ENCODE data around the gene EDA. TPM values are rescaled to one million over a fixed set of nuclear protein-coding genes. Genes with fewer than 3 reads are reported as not detected.

EDA gene
- total RNA-seq, 1 donor from 2014 or later: 6.8 TPM

DNA sequence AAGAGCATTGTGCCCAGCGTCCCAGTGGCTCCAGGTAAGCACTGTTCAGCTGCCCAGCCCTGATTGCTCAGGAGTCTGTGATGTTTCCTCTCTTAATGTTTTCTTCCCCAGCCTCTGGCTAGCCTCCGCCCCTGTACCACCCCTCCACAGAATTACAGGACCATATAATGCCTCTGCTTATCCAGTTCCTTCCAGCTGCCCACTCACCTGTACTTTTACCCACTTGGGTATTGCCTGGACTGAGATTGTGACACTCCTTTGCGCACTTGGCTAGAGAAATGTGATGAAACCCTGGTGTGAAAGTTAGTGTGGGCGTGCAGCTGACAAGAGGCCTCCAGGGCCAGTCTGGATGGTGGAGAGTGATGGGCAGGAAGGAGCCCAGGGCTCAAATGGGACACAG is 434.0 kb downstream of the EDA start, which contains the start of gene AWAT2:
AWAT2 (minus strand) TSS at position 14 of the 400 bp plus-strand sequence; CDS start at position 8, 6 bp downstream.
- Mint-ChIP-seq H3K27ac (no peak within 1 kb of the TSS), H3K9me3 (peaks cover 6% of the 10 kb centered on the region), H3K27me3 (ENCODE audit: insufficient read depth, low read depth) (peaks cover 2% of the 10 kb centered on the region), H3K4me3 (no peak within 1 kb of the TSS), H3K36me3 (no peaks in the 10 kb centered on the region), H3K4me1 (no peaks in the 10 kb centered on the region)
- TF ChIP-seq EZH2phosphoT487 (IDR thresholded peaks at IDR 0.05) (no peak), EZH2 (IDR thresholded peaks at IDR 0.05) (no peak)
- TF ChIP-seq, protein P1, sequence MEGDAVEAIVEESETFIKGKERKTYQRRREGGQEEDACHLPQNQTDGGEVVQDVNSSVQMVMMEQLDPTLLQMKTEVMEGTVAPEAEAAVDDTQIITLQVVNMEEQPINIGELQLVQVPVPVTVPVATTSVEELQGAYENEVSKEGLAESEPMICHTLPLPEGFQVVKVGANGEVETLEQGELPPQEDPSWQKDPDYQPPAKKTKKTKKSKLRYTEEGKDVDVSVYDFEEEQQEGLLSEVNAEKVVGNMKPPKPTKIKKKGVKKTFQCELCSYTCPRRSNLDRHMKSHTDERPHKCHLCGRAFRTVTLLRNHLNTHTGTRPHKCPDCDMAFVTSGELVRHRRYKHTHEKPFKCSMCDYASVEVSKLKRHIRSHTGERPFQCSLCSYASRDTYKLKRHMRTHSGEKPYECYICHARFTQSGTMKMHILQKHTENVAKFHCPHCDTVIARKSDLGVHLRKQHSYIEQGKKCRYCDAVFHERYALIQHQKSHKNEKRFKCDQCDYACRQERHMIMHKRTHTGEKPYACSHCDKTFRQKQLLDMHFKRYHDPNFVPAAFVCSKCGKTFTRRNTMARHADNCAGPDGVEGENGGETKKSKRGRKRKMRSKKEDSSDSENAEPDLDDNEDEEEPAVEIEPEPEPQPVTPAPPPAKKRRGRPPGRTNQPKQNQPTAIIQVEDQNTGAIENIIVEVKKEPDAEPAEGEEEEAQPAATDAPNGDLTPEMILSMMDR (IDR thresholded peaks at IDR 0.05): no peak
- DNase-seq (ENCODE audit: low spot score): no peak
- no peaks in the 10 kb centered on the region for H3K27me3 ChIP-seq
- no peaks in the 10 kb centered on the region for H3K4me1 ChIP-seq
- H3K27ac ChIP-seq: no peak within 1 kb of the TSS
- H3K36me3 ChIP-seq: no peaks in the 10 kb centered on the region
- H3K4me3 ChIP-seq: no peak within 1 kb of the TSS
- H3K79me2 ChIP-seq (ENCODE audit: low read depth): no peaks in the 10 kb centered on the region
- no peaks in the 10 kb centered on the region for H3F3A ChIP-seq (ENCODE audit: low read depth)
- no peak within 1 kb of the TSS for H2AFZ ChIP-seq (replicated peaks)
- no peaks in the 10 kb centered on the region for H3K9me3 ChIP-seq (ENCODE audit: low read depth)
- H4K20me1 ChIP-seq (ENCODE audit: low read depth): no peaks in the 10 kb centered on the region
- no peak within 1 kb of the TSS for H3K9ac ChIP-seq
- no peak within 1 kb of the TSS for H3K4me2 ChIP-seq

DNA sequence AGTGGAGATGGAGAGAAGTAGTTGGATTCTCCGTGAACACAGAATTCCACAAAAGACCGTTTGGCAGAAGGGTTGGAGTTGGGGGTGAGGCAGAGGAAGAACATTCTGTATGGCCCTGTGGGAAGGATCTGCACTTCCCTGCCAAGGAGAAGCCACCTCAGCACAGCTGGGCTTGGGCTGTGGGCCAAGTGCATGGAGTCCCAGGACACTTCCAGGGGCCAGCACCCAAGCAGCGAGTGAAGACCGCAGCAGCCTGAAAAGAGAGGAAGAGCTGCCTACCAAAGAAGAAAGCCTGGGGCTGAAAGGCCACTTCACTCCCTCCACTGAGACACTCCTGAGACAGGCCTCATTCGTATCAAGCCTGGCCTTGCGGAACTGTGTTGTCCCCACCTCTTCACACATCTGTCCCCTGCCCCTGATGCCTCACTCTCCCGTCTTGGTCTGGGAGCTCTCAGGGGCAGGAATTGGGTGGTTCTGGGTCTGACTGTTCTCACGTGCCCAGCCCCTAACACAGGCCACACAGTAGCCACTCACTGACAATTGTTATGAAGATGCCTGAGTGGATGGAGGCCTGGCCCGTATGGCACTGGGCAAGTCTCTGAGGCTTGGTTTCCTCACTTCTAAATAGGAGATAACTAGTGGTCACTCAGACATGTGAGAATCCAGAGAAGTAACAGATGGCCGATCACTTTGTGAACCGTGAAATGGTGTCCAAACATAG is 437.1 kb downstream of the EDA start:
- DNase-seq (ENCODE audit: low spot score): no peak
- H3F3A ChIP-seq (ENCODE audit: low read depth): no peaks in the 10 kb centered on the region
- no peak overlapping the region for H2AFZ ChIP-seq (replicated peaks)
- H3K27me3 ChIP-seq: no peaks in the 10 kb centered on the region
- no peaks in the 10 kb centered on the region for H3K79me2 ChIP-seq (ENCODE audit: low read depth)
- no peaks in the 10 kb centered on the region for H4K20me1 ChIP-seq (ENCODE audit: low read depth)
- no peak overlapping the region for H3K4me3 ChIP-seq
- H3K9ac ChIP-seq: no peak overlapping the region
- peaks cover 2% of the 10 kb centered on the region for H3K27me3 Mint-ChIP-seq (ENCODE audit: insufficient read depth, low read depth)
- no peaks in the 10 kb centered on the region for H3K36me3 Mint-ChIP-seq
- H3K9me3 ChIP-seq (ENCODE audit: low read depth): no peaks in the 10 kb centered on the region
- TF ChIP-seq, protein P1 (IDR thresholded peaks at IDR 0.05): no peak
- TF ChIP-seq EZH2 (IDR thresholded peaks at IDR 0.05) (no peak), EZH2phosphoT487 (IDR thresholded peaks at IDR 0.05) (no peak)
- H3K27ac Mint-ChIP-seq: no peak overlapping the region
- peaks cover 2% of the 10 kb centered on the region for H3K9me3 Mint-ChIP-seq
- H3K4me3 Mint-ChIP-seq: no peak overlapping the region
- no peak overlapping the region for H3K27ac ChIP-seq
- H3K36me3 ChIP-seq: no peaks in the 10 kb centered on the region
- H3K4me1 Mint-ChIP-seq: no peaks in the 10 kb centered on the region
- no peaks in the 10 kb centered on the region for H3K4me1 ChIP-seq
- no peak overlapping the region for H3K4me2 ChIP-seq

DNA sequence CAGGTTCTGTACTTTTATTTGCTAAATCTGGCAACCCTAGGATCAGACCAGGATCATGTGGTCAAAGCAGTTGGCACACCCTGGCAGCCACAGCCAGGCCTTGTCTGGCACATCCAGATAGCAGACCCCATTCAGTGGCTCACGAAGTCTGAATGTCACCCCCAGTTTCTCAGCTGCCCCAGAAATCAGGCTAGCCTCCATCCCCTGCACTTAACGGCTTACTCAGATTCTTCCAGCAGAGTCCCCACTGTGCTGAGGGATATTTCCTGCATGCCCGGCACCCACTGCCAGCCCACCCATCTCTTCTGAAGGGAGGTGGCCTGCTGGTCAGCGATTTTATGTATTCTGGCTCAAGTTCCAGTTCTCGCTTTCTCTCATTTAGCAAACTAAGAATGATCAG is 438.5 kb downstream of the EDA start:
- Histone ChIP-seq H3K4me3 (no peak overlapping the region), H3K36me3 (no peaks in the 10 kb centered on the region), H3K4me1 (no peaks in the 10 kb centered on the region), H3K9me3 (ENCODE audit: low read depth) (peaks cover 4% of the 10 kb centered on the region), H3K27ac (no peak overlapping the region), H3K4me2 (no peak overlapping the region), H3K27me3 (no peaks in the 10 kb centered on the region), H2AFZ (replicated peaks) (no peak overlapping the region), H3K9ac (no peak overlapping the region), H3K79me2 (ENCODE audit: low read depth) (no peaks in the 10 kb centered on the region), H4K20me1 (ENCODE audit: low read depth) (no peaks in the 10 kb centered on the region), H3F3A (ENCODE audit: low read depth) (no peaks in the 10 kb centered on the region)
- Mint-ChIP-seq H3K27ac (no peak overlapping the region), H3K9me3 (peaks cover 2% of the 10 kb centered on the region), H3K4me3 (no peak overlapping the region), H3K27me3 (ENCODE audit: insufficient read depth, low read depth) (peaks cover 2% of the 10 kb centered on the region), H3K36me3 (no peaks in the 10 kb centered on the region), H3K4me1 (no peaks in the 10 kb centered on the region)
- DNase-seq (ENCODE audit: low spot score): no peak
- TF ChIP-seq, protein P1 (IDR thresholded peaks at IDR 0.05): no peak
- TF ChIP-seq EZH2 (IDR thresholded peaks at IDR 0.05) (no peak), EZH2phosphoT487 (IDR thresholded peaks at IDR 0.05) (no peak)
